Measurements from ENCODE around the gene CSTF1.

The CSTF1 gene

DNA sequence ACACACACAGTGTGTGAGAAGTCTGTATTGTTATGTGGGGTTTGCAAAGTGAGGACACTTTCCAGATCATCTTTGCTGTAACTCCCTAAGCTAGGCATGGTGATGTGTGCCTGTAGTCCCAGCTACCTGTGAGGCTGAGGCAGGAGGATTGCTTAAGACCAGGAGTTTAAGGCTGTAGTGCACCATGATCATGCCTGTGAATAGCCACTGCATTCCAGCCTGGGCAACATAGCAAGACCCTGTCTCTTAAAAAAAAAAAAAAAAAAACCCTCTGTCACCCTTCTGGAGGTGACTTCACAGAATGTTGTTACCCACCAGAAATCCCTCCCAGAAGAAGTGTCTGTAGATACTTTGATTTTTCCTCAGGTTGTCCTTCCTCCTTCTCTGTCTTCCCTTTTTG lies 34.5 kb downstream of the CSTF1 start:
- TF ChIP-seq, protein P1, sequence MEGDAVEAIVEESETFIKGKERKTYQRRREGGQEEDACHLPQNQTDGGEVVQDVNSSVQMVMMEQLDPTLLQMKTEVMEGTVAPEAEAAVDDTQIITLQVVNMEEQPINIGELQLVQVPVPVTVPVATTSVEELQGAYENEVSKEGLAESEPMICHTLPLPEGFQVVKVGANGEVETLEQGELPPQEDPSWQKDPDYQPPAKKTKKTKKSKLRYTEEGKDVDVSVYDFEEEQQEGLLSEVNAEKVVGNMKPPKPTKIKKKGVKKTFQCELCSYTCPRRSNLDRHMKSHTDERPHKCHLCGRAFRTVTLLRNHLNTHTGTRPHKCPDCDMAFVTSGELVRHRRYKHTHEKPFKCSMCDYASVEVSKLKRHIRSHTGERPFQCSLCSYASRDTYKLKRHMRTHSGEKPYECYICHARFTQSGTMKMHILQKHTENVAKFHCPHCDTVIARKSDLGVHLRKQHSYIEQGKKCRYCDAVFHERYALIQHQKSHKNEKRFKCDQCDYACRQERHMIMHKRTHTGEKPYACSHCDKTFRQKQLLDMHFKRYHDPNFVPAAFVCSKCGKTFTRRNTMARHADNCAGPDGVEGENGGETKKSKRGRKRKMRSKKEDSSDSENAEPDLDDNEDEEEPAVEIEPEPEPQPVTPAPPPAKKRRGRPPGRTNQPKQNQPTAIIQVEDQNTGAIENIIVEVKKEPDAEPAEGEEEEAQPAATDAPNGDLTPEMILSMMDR (IDR thresholded peaks at IDR 0.05; ENCODE audit: insufficient read depth, missing control alignments), result no peak
- DNase-seq (ENCODE audit: insufficient read length, low spot score) (no peak), FAIRE-seq (no peak)

DNA sequence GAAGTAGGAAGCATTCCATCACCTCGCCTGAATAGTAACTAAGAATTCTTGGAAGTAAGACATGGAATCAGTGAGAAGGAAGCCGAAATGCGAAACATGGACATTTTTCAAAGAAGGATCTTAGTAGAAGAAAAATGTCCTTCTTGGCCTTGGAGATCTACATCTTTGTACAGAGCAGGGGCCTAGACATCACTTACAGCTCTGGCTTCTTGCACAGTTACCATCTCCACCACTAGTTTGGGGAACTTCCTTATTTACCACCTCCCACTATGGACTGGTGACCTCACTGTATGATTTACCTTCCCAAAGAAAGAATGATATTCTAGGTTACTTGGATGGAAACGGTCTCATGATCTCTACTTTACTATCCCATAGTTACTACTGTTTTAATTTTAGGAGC lies 35.4 kb downstream of the CSTF1 start:
- FAIRE-seq (no peak), DNase-seq (ENCODE audit: insufficient read length, low spot score) (no peak)
- TF ChIP-seq, protein P1 (IDR thresholded peaks at IDR 0.05; ENCODE audit: insufficient read depth, missing control alignments), result no peak

DNA sequence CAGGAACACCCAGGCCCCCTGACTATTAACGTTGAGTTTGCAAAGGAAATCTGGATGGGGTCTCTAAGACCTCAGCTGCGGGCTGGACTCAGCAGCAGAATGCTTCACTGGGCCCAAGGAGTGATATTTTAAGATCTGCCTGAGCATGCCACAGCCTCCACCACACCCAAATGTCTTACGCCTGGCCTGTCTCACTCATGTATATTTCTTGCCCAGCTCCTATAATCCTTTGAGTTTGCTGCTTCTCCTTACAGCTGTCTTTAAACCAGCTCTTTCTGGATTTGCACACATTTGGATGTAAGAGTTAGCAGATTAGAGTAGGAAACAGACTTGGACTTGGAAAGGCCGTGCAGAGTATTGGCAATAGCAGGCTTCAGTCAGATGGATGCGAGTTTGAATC lies 36.0 kb downstream of the CSTF1 start:
- no peak for DNase-seq (ENCODE audit: insufficient read length, low spot score)
- no peak for FAIRE-seq
- TF ChIP-seq, protein P1 (IDR thresholded peaks at IDR 0.05; ENCODE audit: insufficient read depth, missing control alignments), result no peak

DNA sequence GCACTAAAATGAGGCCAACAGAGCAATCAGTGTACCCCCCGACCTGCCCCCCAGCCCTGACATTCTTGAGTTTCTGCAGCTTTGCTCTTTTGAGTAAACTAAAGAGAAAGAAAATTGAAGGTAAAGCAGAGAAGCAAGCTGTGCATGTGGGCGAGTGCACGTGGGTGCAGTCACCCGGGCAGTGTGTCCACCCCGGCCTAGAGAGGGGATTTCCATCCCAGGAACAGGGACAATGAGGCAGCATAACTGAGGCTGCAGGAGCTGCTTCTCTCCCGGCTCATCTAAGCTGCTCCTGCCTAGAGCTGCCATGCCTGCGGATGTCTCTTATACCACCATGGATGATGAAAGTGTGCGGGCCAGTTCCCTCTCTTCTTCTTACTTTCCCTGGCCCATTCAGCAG lies 36.4 kb downstream of the CSTF1 start:
- TF ChIP-seq, protein P1 (IDR thresholded peaks at IDR 0.05; ENCODE audit: insufficient read depth, missing control alignments), result no peak
- FAIRE-seq, result no peak
- no peak for DNase-seq (ENCODE audit: insufficient read length, low spot score)

DNA sequence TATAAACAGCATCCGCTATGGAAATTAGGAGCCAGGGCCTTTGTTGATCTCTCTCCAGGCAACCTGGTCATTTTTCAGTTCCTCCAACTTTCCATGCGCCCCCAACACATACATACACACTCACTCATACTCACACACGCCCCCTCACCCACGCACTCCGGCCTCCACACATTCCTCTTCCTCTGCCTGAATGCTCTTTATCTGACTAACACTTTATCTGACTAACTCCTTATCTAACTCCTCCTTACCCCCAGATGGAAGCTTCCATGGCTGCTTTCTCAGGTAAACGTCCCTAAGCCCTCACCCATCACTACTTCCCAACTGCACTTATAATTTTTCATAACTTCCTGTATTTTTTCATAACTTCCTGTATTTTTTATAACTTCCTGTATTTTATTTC lies 37.1 kb downstream of the CSTF1 start:
- FAIRE-seq, result no peak
- no peak for DNase-seq (ENCODE audit: insufficient read length, low spot score)
- TF ChIP-seq, protein P1 (IDR thresholded peaks at IDR 0.05; ENCODE audit: insufficient read depth, missing control alignments), result no peak

DNA sequence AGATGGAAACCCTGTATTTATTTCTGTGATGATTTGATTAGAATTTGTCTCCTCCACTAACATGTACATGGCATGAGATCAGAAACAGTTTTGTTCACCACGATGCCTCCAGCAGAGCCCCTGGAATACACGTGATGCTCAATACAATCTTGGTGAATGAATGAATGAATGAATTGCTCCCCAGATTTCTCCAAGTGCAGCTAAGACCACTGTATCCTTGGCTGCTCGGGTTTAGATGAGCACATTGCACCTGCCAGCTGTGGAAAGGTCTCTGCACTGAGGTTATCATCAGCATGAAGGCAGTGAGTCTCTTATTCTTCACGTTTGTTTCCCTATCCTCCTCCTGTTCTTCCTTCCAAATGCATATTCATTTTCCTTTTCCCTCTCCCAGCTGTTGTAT lies 37.5 kb downstream of the CSTF1 start:
- FAIRE-seq (no peak), DNase-seq (ENCODE audit: insufficient read length, low spot score) (no peak)
- TF ChIP-seq, protein P1 (IDR thresholded peaks at IDR 0.05; ENCODE audit: insufficient read depth, missing control alignments), result no peak

DNA sequence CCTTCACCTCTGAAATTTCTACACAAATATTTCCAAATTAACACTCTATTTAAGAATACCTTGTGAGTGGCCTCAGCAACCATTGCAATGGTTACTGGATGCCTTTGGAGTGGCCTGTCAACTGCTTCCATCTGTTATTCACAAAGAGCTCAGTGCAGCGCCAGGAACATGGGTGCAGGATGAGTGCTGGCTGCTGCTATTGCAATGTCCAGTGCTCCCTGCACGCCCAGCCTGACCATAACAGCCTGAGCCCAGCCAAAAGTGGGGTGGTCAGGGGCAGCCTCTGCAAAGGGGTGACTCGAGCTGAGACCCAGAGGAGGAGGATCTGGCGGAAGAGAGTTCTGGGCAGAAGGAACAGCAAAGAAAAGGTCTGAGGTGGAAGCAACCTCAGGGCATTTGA lies 38.0 kb downstream of the CSTF1 start:
- TF ChIP-seq, protein P1 (IDR thresholded peaks at IDR 0.05; ENCODE audit: insufficient read depth, missing control alignments), result no peak
- DNase-seq (ENCODE audit: insufficient read length, low spot score), result no peak
- no peak for FAIRE-seq
